Activated T-helper 1 cell treated with Interleukin-2 at 50 U/mL for 16 hours (primary cell): ENCODE measurements around the gene ADAM22.
A peak's percentile ranks its signal among the peaks of the same experiment; 100 is the strongest.

Experiments
- DNase-seq: peaks from one replicate; pipeline ENCODE4 v3.0.0-alpha.2; 2020; ENCODE audit warnings: low read depth

Gene ADAM22

GRCh38 chr7:88217675-88218428 lies 283.8 kb downstream of the ADAM22 start:
- DNase-seq = no peak

- no peak for DNase-seq
Measured at GRCh38 chr7:88218429-88218745, 284.3 kb downstream of the ADAM22 start.

- no peak for DNase-seq
Measured at GRCh38 chr7:88218836-88219605, 285.0 kb downstream of the ADAM22 start.

- peak; percentile 88 for DNase-seq
Measured at GRCh38 chr7:88219781-88220747, 286.0 kb downstream of the ADAM22 start, which contains the start of gene SRI. Gene SRI, minus strand, starts transcription at chr7:88220038. Its CDS starts 12 bp downstream, at chr7:88220026.

- DNase-seq = no peak
Measured at GRCh38 chr7:88223265-88223664, 289.2 kb downstream of the ADAM22 start.

GRCh38 chr7:88224601-88225275 lies 290.7 kb downstream of the ADAM22 start:
- no peak for DNase-seq

- no peak for DNase-seq
Measured at GRCh38 chr7:88226201-88226600, 292.1 kb downstream of the ADAM22 start.

GRCh38 chr7:88226886-88227516 lies 292.9 kb downstream of the ADAM22 start:
- DNase-seq = no peak

- DNase-seq = no peak
Measured at GRCh38 chr7:88229302-88229995, 295.4 kb downstream of the ADAM22 start.

- no peak for DNase-seq
Measured at GRCh38 chr7:88230646-88231045, 296.6 kb downstream of the ADAM22 start.

GRCh38 chr7:88233828-88234227 lies 299.8 kb downstream of the ADAM22 start:
- no peak for DNase-seq

- DNase-seq = no peak
Measured at GRCh38 chr7:88239852-88240251, 305.8 kb downstream of the ADAM22 start.

- no peak for DNase-seq
Measured at GRCh38 chr7:88243345-88243909, 309.4 kb downstream of the ADAM22 start.

GRCh38 chr7:88244258-88244657 lies 310.2 kb downstream of the ADAM22 start:
- no peak for DNase-seq
